Type B pancreatic cell (in vitro differentiated cells): Measurements from ENCODE around the gene MCC. TPM values are rescaled to one million over a fixed set of nuclear protein-coding genes. Genes with fewer than 3 reads are reported as not detected.

Experiments used
- DNase-seq: peaks from one replicate; pipeline ENCODE4 v3.0.0; 2021; ENCODE audit warnings: mixed read lengths; ENCODE audit not compliant: unreplicated experiment; ENCODE audit errors: extremely low spot score
- H3K27ac Mint-ChIP-seq: 2 replicates; pipeline ENCODE4 v1.8.0; 2021; ENCODE audit warnings: mild to moderate bottlenecking, mixed read lengths
- H3K27me3 Mint-ChIP-seq: 2 replicates; pipeline ENCODE4 v1.8.0; 2021; ENCODE audit warnings: mixed read lengths
- H3K36me3 Mint-ChIP-seq: 2 replicates; pipeline ENCODE4 v1.8.0; 2021; ENCODE audit warnings: mixed read lengths
- H3K4me1 Mint-ChIP-seq: one replicate; pipeline ENCODE4 v1.8.0; 2021; ENCODE audit warnings: mixed read lengths; ENCODE audit not compliant: unreplicated experiment
- H3K4me3 Mint-ChIP-seq: 2 replicates; pipeline ENCODE4 v1.8.0; 2021; ENCODE audit warnings: mild to moderate bottlenecking, mixed read lengths
- H3K9me3 Mint-ChIP-seq: 2 replicates; pipeline ENCODE4 v1.8.0; 2021; ENCODE audit warnings: mixed read lengths
- total RNA-seq: library from RNA; stranded (reverse); gene quantifications from 2 replicates; pipeline ENCODE4 v1.2.1, GENCODE V29; 2021; ENCODE audit warnings: low replicate concordance
- TF ChIP-seq, protein P1 (sequence below): fragments of 200-600 bp; sonication (generic); conservative IDR thresholded peaks from 2 replicates; pipeline ENCODE4 v1.5.0; 2021; ENCODE audit warnings: antibody characterized with exemption, mild to moderate bottlenecking

The MCC gene
- total RNA-seq, 1 donor from 2014 or later: 24.0 TPM

DNA sequence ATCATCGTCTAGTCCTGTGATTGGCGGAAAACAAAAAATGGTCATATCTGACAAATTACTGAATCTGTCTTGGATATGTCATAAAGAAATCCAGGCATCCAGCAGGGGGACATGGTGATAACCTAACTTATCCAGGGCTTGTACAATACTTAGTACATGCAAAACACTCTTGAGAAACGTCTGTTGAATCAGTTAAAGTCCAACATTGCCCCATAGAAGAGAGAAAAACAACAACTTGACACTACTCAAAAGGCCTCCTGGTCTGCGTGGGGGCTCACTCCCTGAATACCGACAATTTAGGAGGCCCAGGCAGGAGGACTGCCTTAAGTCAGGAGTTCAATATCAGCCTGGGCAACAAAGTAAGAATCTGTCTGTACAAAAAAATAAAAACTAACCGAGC, 294.1 kb downstream of the MCC start:
- Mint-ChIP-seq H3K4me3 (no peak overlapping the region), H3K36me3 (peaks cover 14% of the 10 kb centered on the region), H3K27me3 (no peaks in the 10 kb centered on the region), H3K4me1 (peaks cover 28% of the 10 kb centered on the region), H3K9me3 (peaks cover 17% of the 10 kb centered on the region), H3K27ac (no peak overlapping the region)
- DNase-seq: no peak
- TF ChIP-seq, protein P1, sequence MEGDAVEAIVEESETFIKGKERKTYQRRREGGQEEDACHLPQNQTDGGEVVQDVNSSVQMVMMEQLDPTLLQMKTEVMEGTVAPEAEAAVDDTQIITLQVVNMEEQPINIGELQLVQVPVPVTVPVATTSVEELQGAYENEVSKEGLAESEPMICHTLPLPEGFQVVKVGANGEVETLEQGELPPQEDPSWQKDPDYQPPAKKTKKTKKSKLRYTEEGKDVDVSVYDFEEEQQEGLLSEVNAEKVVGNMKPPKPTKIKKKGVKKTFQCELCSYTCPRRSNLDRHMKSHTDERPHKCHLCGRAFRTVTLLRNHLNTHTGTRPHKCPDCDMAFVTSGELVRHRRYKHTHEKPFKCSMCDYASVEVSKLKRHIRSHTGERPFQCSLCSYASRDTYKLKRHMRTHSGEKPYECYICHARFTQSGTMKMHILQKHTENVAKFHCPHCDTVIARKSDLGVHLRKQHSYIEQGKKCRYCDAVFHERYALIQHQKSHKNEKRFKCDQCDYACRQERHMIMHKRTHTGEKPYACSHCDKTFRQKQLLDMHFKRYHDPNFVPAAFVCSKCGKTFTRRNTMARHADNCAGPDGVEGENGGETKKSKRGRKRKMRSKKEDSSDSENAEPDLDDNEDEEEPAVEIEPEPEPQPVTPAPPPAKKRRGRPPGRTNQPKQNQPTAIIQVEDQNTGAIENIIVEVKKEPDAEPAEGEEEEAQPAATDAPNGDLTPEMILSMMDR: no peak

DNA sequence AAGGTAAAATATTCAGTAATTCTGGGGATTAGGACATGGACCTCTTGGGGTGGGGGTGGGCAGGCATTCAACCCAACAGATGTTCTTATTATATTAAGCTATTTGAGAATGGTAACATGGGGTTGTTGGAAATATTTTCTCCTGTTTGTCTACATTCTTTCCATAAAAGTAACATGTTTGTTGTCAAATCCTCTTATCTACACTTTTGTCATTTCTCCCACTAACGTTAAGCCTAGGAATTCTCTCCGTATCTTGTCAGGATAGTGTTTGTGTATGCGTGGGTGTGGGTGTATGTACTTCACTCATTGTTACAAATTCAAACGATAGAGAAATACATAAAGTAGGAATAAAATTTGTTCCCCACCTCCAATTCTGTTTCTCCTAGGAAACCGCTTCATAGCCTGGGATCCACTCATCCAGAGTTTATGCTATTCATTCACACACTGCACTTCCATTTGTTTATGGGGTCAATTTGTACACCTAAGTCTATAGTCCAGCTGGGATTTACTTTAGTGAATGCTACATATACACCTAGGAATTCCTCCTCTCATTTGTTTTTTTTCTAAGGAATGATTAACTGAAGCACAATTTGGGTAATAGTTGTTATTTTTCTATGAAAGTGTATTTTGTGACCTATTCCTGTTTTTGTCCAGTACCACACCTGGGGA, 294.8 kb downstream of the MCC start:
- H3K4me3 Mint-ChIP-seq: no peak overlapping the region
- TF ChIP-seq, protein P1: no peak
- peaks cover 14% of the 10 kb centered on the region for H3K36me3 Mint-ChIP-seq
- H3K27me3 Mint-ChIP-seq: no peaks in the 10 kb centered on the region
- peaks cover 25% of the 10 kb centered on the region for H3K4me1 Mint-ChIP-seq
- DNase-seq: no peak
- H3K9me3 Mint-ChIP-seq: peaks cover 17% of the 10 kb centered on the region
- no peak overlapping the region for H3K27ac Mint-ChIP-seq

DNA sequence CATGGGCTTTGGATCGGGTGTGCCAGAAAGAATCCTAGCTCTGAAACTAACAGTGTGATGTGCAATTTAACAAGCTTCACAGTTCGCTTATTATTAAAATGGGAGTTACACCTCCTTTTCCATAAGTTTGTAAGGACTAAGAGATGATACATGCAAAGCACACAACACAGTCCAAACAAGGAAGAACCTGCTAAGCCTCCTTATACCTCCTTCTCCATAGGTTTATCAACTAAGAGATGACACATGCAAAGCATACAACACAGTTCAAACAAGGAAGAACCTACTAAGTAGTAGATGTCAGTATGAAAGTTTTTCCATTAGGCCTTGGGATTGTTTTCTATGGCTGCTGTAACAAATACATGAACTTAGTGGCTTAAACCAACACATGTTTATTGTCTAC, 295.7 kb downstream of the MCC start:
- H3K27me3 Mint-ChIP-seq: no peaks in the 10 kb centered on the region
- H3K4me3 Mint-ChIP-seq: no peak overlapping the region
- TF ChIP-seq, protein P1: no peak
- H3K9me3 Mint-ChIP-seq: peaks cover 17% of the 10 kb centered on the region
- H3K36me3 Mint-ChIP-seq: peaks cover 14% of the 10 kb centered on the region
- no peak for DNase-seq
- H3K27ac Mint-ChIP-seq: no peak overlapping the region
- peaks cover 22% of the 10 kb centered on the region for H3K4me1 Mint-ChIP-seq

DNA sequence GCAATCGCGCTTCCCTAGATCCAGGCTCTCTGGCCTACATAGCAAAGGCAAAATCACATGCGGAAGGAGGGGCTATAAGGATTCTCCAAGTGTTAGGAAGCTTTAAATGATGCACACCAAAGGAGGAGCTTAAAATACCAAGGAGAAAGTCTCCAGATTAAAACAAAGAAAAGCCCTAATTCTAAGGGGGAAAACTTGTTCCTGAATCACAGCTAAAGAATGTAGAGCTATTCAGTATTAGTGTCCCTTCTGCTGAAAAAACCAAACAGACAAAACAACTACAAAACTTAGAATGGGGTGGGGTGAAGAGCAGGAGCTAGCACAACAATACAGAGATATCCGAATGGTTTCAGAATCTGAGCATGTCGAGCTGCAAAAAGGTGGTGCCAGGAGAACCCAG, 297.9 kb downstream of the MCC start:
- Mint-ChIP-seq H3K27ac (peak overlapping the region; percentile 22), H3K4me1 (peaks cover 23% of the 10 kb centered on the region), H3K9me3 (peaks cover 17% of the 10 kb centered on the region), H3K4me3 (no peak overlapping the region), H3K36me3 (peaks cover 8% of the 10 kb centered on the region), H3K27me3 (no peaks in the 10 kb centered on the region)
- TF ChIP-seq, protein P1: no peak
- no peak for DNase-seq

DNA sequence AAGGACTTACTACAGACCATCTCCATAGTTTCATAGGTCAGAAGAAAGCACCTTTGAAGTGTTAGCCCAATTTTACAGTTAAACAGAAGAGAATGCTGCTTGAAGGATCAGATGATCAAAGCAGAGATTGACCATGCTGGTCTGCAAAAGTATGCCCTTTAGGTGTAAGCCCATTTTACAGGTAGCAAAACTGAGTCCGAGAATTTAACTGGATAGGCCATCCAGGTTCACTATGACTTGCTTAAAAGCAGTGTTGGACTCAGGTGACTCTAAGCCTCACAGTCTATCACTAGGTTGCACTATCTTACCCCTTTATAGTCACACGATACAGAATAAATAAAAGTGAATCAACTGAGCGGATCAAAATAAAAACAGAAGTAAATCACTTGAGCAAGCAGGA, 299.0 kb downstream of the MCC start:
- Mint-ChIP-seq H3K9me3 (peaks cover 15% of the 10 kb centered on the region), H3K4me3 (no peak overlapping the region), H3K27ac (no peak overlapping the region), H3K36me3 (peaks cover 8% of the 10 kb centered on the region), H3K27me3 (no peaks in the 10 kb centered on the region), H3K4me1 (peaks cover 22% of the 10 kb centered on the region)
- TF ChIP-seq, protein P1: no peak
- DNase-seq: no peak
